AG09309 (cell line): ENCODE measurements around the gene MEIOSIN.

Experiments
- DNase-seq: peaks from one replicate; pipeline ENCODE4 v3.0.0-alpha.2; 2010; ENCODE audit warnings: low read depth
- H3K4me3 ChIP-seq: 2 replicates; pipeline ENCODE4 v1.5.1; 2011; ENCODE audit warnings: mild to moderate bottlenecking, low read depth, low read length, moderate library complexity; ENCODE audit not compliant: control insufficient read depth
- TF ChIP-seq, protein P1 (sequence below): IDR thresholded peaks from 2 replicates; pipeline ENCODE4 v1.5.1; 2011; ENCODE audit warnings: mild to moderate bottlenecking, low read depth, low read length, inconsistent platforms; ENCODE audit not compliant: insufficient read depth, control insufficient read depth; ENCODE audit errors: missing control alignments

MEIOSIN gene

GRCh38 chr19:45762870-45763631 lies 29.8 kb downstream of the MEIOSIN start:
- TF ChIP-seq, protein P1, sequence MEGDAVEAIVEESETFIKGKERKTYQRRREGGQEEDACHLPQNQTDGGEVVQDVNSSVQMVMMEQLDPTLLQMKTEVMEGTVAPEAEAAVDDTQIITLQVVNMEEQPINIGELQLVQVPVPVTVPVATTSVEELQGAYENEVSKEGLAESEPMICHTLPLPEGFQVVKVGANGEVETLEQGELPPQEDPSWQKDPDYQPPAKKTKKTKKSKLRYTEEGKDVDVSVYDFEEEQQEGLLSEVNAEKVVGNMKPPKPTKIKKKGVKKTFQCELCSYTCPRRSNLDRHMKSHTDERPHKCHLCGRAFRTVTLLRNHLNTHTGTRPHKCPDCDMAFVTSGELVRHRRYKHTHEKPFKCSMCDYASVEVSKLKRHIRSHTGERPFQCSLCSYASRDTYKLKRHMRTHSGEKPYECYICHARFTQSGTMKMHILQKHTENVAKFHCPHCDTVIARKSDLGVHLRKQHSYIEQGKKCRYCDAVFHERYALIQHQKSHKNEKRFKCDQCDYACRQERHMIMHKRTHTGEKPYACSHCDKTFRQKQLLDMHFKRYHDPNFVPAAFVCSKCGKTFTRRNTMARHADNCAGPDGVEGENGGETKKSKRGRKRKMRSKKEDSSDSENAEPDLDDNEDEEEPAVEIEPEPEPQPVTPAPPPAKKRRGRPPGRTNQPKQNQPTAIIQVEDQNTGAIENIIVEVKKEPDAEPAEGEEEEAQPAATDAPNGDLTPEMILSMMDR = no peak
- no peak for DNase-seq
- H3K4me3 ChIP-seq = no peak overlapping the region

- H3K4me3 ChIP-seq = no peak overlapping the region
- TF ChIP-seq, protein P1 = no peak
- no peak for DNase-seq
These were observed 30.6 kb downstream of the MEIOSIN start for GRCh38 chr19:45763691-45764294.

DNA sequence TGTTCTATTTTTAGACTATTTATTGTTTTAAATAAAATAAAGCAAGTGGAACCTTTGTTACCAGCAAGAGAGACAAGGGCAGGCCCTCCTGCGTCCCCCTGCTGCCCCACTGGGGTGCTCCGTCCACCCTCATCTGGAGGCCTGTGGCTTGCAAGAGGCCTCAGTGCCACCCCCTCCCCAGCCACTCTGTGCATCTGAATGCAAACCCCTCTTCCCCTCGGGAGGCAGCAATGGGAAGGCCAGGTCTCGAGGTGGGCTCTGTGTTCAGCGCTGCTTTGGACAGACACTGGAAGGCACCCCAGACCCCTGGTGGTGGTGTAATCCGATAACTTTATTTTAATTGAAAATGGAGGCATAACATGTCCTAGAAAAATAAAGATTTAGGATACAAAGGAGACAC lies 31.2 kb downstream of the MEIOSIN start:
- H3K4me3 ChIP-seq = no peak overlapping the region
- TF ChIP-seq, protein P1 = no peak
- DNase-seq = no peak

DNA sequence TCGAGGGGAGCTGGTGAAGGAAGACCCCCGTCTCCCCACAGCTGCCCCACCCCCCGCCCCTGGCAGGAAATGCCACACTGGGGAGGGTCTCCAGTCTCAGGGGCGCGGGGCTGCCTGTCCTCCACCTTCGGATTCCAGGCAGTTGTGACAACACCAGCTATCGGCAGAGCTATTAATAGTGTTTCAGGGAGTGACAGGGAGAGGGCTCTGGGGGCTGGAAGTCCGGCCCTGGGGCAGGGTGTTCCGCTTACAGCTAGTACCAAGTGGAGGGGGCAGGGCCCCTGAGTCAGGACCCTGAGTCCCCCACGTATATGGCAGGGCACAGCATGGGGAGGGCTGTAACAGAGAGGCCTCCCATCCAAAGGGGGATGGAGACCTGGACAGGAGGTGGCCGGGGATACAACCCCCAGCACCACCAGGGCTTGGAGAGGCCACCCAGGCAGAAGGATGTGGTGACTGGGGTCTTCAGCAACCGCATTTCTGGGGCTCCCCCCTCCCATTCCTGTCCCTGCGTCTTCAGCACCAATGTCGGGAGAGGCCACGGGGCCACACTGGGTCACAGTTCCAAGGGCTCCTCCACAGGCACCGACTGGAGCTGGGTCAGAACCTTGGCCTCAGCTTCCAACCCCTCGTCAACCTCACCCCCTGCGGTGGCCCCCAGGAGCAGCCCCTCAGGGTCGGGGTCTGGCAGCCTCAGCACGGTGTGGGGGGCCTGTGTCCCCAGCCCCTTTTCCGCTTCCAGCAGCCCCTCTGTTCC lies 31.9 kb downstream of the MEIOSIN start:
- H3K4me3 ChIP-seq = no peak overlapping the region
- TF ChIP-seq, protein P1 = no peak
- no peak for DNase-seq

- no peak overlapping the region for H3K4me3 ChIP-seq
- DNase-seq = no peak
- TF ChIP-seq, protein P1 = no peak
These were observed 32.6 kb downstream of the MEIOSIN start for GRCh38 chr19:45765702-45766295.

- H3K4me3 ChIP-seq = peak overlapping the region; percentile 57
- TF ChIP-seq, protein P1 = no peak
- DNase-seq = no peak
These were observed 33.1 kb downstream of the MEIOSIN start for GRCh38 chr19:45766296-45766868.
